Activated T-helper 17 cell treated with anti-CD3 and anti-CD28 coated beads, Interleukin-2, amount 50 U/mL, for 72 hours (primary cell): ENCODE data around the gene DPEP3. TPM values are rescaled to one million over a fixed set of nuclear protein-coding genes. Genes with fewer than 3 reads are reported as not detected.

Experiments used
- ATAC-seq: fragments of 150-1000 bp; cut with Tn5 transposase; replicated peaks from 2 replicates; pipeline ENCODE4 v1.10.0; 2021; ENCODE audit warnings: mild to moderate bottlenecking, moderate library complexity
- H3K27ac Mint-ChIP-seq: one replicate; pipeline ENCODE4 v1.8.0; 2022; ENCODE audit warnings: mixed read lengths
- H3K27me3 Mint-ChIP-seq: one replicate; pipeline ENCODE4 v1.8.0; 2022; ENCODE audit warnings: mixed read lengths
- H3K36me3 Mint-ChIP-seq: one replicate; pipeline ENCODE4 v1.8.0; 2022; ENCODE audit warnings: low read depth, mild to moderate bottlenecking, mixed read lengths
- H3K4me1 Mint-ChIP-seq: one replicate; pipeline ENCODE4 v1.8.0; 2022; ENCODE audit warnings: mixed read lengths
- H3K4me3 Mint-ChIP-seq: one replicate; pipeline ENCODE4 v1.8.0; 2022; ENCODE audit warnings: mild to moderate bottlenecking, mixed read lengths
- H3K9me3 Mint-ChIP-seq: one replicate; pipeline ENCODE4 v1.8.0; 2022; ENCODE audit warnings: mixed read lengths
- total RNA-seq, 2 donors: library from RNA; stranded (reverse); gene quantifications; one replicate each; pipeline ENCODE4 v1.2.3, GENCODE V29; 2022

The DPEP3 gene
- total RNA-seq, 2 donors from 2014 or later, result 0.19 TPM; not detected in 1

DNA sequence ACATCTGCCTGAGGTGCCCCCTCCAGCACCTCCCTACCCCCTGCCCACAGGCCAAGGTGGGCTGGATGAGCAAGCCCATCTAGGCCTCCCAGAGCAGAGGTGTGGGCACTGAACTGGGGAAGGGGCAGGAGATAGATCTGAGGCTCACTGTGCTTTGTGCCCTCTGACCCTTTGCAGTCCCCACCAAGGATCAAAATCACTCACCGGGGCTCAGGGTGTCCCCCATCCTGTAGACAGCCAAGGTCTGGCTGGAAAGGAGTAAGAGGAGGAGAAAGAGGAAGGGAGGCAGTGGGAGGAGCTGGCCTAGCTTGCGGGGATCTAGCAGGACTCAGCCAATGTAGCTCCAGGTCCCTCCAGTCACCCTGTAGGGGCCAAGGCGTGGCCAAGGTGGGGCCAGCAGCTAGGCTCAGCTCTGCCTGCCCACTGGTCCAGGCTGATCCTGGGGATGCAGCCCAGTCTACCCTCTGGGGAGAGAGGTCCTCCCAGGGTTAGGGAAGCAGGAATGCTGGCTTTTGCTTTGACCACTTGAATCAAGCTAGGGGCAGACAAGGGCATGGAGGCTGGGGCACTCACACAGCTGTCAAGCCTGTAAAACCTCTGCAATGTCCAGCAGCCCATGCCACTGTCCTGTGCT lies 13.6 kb downstream of the DPEP3 start:
- peak overlapping the region; percentile 88 for H3K27ac Mint-ChIP-seq
- no peaks in the 10 kb centered on the region for H3K9me3 Mint-ChIP-seq

DNA sequence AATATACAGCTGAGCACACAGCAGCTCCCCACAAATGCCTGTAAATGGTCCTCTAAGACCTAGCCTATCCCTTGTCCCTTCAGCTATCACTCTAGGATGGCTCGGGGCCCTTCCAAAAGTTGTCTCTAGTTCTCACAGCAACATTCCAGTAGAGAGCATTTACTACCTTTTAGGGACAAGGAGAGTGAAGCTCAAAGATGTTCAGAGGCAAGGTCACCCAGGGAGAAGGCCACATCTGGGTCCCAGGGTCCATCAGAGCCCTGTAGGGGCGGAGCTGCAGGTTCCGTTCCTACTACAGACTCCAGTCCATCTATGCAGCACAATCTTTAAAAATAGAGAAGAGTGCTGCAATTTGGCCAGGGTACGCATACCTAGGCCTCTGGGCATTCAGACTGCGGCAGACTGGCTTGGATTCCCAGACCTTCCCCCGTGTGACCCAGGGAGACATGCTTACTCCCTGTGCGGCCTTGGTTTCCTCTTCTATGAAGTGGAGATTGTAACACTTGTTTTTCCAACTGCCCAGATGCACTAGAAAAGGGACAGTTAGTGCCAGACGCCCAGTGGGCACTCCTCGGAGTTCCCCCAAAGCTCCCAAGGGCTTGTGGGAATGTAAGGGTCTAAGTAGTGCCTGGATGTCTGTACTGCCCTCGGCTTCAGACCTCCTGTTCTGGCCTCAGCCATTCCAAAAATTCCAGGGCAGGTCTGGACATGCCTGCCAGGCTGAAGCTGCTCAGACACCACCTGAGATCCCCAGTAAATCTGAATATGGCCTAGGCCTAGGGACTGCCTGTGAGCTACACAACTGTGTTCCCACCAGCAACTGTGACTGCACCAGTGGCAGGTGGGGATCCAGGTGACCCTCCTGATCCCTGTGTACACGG lies 14.4 kb downstream of the DPEP3 start:
- H3K9me3 Mint-ChIP-seq, result no peaks in the 10 kb centered on the region
- peaks cover 16% of the 10 kb centered on the region for H3K4me1 Mint-ChIP-seq
- peaks cover 8% of the 10 kb centered on the region for H3K36me3 Mint-ChIP-seq
- no peaks in the 10 kb centered on the region for H3K27me3 Mint-ChIP-seq
- H3K27ac Mint-ChIP-seq, result no peak overlapping the region
- peak overlapping the region; percentile 94 for H3K4me3 Mint-ChIP-seq
- no peak for ATAC-seq

More for the DNA sequence above, 13.6 kb downstream of the DPEP3 start:
- Mint-ChIP-seq H3K4me1 (peaks cover 16% of the 10 kb centered on the region), H3K4me3 (peak overlapping the region; percentile 94), H3K36me3 (peaks cover under 1% of the 10 kb centered on the region), H3K27me3 (no peaks in the 10 kb centered on the region)
- ATAC-seq, result no peak

DNA sequence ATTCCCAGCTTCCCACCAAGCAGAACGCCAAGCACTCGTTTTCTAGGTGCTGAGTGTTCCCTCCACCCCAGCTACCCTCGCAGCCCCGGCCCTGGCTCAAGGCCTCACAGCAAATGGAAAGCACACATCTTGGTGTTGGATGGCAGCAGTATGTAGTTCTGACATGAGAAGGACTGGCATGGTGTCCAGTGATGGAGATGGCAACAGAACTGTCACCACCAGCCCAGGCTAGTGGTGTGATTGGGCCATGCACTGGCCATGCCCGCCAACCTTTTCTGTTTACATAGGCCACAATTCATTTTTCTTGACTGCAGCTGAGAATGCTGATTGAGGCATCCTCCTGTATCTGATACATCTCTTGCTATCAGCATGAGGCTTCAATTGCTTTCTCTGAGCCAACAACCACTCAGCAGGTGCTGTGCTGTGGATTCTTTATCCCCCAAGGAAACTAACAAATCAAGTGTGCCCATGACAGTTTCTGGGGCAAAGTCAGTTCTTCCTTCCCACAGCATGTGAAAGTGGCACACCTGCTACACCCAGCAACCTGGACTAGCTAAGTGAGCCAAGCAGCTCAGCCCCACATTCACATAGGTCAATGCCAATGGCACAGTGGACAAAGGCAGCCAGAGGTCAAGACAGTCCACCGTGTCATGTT lies 15.7 kb downstream of the DPEP3 start:
- no peaks in the 10 kb centered on the region for H3K27me3 Mint-ChIP-seq
- no peak overlapping the region for H3K4me3 Mint-ChIP-seq
- H3K9me3 Mint-ChIP-seq, result no peaks in the 10 kb centered on the region
- ATAC-seq, result no peak
- no peak overlapping the region for H3K27ac Mint-ChIP-seq
- peaks cover 16% of the 10 kb centered on the region for H3K36me3 Mint-ChIP-seq
- peaks cover 17% of the 10 kb centered on the region for H3K4me1 Mint-ChIP-seq

DNA sequence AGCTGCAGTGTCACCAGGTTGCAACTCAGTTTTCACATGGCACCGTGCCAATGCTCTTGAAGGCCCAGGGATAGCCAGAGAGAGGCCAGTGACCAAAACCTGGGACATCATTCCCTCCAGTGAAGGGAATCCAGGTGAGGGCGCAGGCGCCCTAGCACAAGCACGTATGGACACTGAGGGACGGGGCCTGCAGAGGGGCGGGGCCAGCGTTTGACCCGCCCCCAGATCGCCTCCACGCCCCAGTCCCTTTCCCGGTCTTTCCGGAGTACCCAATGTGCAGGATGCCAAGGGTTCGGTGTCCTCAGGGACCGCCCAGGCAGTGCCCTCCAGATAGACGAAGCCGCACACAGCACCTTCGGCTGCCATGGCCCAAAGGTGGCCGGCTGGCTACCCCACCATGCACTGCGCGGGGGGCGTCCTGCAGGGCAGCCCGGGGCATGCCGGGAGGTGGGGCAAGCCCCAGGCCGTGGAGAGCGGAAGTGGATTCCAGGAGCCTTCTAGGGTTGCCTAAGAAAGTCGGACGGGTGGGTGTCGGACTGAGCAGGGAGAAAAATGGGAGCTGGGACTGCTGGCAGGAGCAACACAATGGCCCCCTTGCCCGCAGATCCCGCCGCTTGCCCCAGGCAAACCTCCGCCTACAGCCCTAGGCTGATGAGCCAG lies 16.5 kb downstream of the DPEP3 start:
- Mint-ChIP-seq H3K27me3 (no peaks in the 10 kb centered on the region), H3K9me3 (no peaks in the 10 kb centered on the region), H3K4me1 (peaks cover 11% of the 10 kb centered on the region), H3K4me3 (no peak overlapping the region), H3K36me3 (peaks cover 17% of the 10 kb centered on the region), H3K27ac (no peak overlapping the region)
- no peak for ATAC-seq

DNA sequence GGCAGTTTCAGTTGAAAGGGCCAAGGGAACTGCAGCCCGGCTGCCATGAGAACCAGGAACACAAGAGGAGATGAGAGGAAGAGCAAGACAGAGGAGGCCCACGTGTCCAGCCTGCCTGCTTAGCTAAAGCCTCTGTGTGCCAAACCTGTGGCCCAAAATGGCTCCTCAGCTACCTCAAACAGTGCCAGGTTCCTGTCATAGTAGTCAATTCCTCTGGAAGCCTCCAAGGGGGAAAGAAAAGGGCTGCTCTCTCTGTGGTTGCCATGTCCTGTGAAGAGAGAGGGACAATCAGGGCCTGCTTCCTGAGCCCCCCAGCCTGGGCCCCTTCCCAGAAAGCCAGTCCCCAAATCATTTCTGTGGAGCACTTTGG lies 17.0 kb downstream of the DPEP3 start:
- Mint-ChIP-seq H3K27ac (no peak overlapping the region), H3K36me3 (peaks cover 22% of the 10 kb centered on the region), H3K27me3 (no peaks in the 10 kb centered on the region), H3K4me3 (no peak overlapping the region), H3K9me3 (no peaks in the 10 kb centered on the region), H3K4me1 (peaks cover 11% of the 10 kb centered on the region)
- no peak for ATAC-seq

DNA sequence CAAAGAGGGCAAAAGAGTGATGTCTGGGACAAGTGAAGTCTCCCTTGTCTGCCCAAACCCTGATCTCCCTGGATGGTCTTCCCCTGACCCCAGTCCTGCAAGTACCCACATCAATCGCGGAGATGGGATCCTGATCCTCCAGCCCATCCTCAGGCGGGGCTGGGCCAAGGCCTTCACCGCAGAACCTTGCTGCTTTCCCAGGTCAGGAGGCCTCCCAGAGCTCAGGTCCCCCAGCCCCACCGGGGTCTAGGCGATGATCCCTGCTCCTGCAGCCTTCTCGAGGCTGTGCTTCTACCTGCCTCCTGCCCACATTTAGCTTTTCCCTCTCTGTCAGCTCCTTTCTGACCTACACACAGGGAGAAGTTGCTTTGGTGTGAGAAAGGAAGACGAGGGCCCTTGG lies 18.2 kb downstream of the DPEP3 start:
- Mint-ChIP-seq H3K4me3 (no peak overlapping the region), H3K27me3 (no peaks in the 10 kb centered on the region)
- no peak for ATAC-seq

DNA sequence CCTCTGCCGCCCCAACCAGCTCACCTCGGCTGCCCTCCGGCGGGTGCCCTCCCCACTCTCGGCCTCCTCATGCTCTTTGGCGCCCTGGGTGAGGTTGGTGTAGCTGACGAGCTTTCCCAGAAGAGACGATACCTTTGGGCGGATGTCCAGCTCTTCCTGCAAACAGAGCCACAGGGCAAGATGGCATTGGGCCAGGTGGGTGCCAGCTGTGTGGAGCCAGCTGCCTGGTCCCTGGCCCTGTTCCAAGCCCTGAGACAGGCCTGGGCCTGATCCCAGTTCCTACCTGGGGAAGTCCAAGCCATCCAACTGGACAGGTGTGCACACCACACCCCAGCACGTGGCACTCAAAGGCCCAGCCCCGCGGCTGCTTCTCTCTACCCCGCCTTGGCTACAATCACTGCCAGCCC lies 18.7 kb downstream of the DPEP3 start:
- Mint-ChIP-seq H3K36me3 (peaks cover 31% of the 10 kb centered on the region), H3K27me3 (no peaks in the 10 kb centered on the region), H3K4me1 (peaks cover 4% of the 10 kb centered on the region), H3K4me3 (no peak overlapping the region), H3K9me3 (no peaks in the 10 kb centered on the region), H3K27ac (no peak overlapping the region)
- no peak for ATAC-seq

More for the DNA sequence above, 18.2 kb downstream of the DPEP3 start:
- Mint-ChIP-seq H3K36me3 (peaks cover 31% of the 10 kb centered on the region), H3K9me3 (no peaks in the 10 kb centered on the region), H3K4me1 (peaks cover 7% of the 10 kb centered on the region), H3K27ac (no peak overlapping the region)

DNA sequence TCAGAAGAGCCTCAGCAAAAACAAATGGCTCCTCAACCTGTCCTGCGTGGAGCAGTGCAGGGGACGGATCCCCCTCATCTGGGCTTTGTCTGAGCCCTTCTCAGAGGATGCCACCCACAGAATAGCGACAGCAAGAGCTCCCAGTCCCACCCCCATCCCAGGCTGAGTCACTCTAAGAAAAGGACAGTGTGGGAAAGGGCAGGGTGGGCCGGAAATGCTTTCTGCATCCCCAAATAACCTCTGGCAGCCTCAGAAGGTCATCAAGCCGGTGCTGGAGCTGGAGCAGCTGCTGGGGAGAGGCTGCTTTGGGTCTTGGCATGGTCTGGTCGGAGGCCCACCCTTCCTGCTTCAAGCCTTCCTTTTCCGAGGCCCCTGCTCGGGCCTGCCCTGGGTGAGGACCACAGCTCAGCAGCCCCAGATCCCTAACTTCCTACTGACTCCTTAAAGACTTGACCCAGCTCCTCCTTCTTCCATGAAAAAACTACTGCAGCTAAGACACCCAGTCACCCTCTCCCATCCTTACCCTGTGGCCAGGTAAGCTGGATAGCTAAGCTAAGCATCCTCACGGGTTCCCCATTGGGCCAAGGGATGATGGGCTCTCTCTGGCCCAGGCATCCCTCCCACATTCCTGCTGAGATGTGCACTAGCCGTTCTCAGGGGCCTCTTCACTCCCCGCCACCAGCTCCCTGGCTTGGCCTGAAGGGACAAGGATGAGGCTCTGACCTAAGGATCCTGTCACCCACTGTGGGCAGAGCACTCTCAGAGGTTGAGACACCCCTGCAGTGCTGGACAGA lies 20.6 kb downstream of the DPEP3 start:
- no peaks in the 10 kb centered on the region for H3K9me3 Mint-ChIP-seq
- no peak overlapping the region for H3K4me3 Mint-ChIP-seq

DNA sequence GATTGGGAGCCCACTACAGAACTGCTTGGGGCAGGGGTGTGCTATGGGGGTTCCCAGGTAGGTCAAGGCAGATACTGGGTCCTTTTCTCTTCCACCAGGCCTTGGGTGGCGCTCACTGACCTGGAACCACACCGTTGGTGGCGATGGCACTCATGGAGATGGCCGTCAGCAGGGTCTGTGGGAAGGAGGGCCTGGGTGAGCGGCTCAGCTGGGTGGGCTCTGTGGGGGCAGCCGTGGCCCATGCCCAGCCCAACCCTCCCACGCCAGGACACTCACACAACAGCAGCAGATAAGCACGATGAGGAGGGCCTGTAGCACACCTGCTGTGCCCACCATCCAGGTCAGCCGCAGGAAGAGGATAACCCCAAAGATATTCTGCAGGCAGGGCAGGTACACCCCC lies 22.7 kb downstream of the DPEP3 start:
- Mint-ChIP-seq H3K36me3 (peaks cover 46% of the 10 kb centered on the region), H3K27ac (no peak overlapping the region), H3K4me3 (no peak overlapping the region), H3K9me3 (no peaks in the 10 kb centered on the region), H3K4me1 (peaks cover 4% of the 10 kb centered on the region), H3K27me3 (no peaks in the 10 kb centered on the region)
- no peak for ATAC-seq

More for the DNA sequence above, 20.6 kb downstream of the DPEP3 start:
- peaks cover 4% of the 10 kb centered on the region for H3K4me1 Mint-ChIP-seq
- peak overlapping the region; percentile 37 for H3K27ac Mint-ChIP-seq
- ATAC-seq, result no peak
- peaks cover 36% of the 10 kb centered on the region for H3K36me3 Mint-ChIP-seq
- no peaks in the 10 kb centered on the region for H3K27me3 Mint-ChIP-seq

DNA sequence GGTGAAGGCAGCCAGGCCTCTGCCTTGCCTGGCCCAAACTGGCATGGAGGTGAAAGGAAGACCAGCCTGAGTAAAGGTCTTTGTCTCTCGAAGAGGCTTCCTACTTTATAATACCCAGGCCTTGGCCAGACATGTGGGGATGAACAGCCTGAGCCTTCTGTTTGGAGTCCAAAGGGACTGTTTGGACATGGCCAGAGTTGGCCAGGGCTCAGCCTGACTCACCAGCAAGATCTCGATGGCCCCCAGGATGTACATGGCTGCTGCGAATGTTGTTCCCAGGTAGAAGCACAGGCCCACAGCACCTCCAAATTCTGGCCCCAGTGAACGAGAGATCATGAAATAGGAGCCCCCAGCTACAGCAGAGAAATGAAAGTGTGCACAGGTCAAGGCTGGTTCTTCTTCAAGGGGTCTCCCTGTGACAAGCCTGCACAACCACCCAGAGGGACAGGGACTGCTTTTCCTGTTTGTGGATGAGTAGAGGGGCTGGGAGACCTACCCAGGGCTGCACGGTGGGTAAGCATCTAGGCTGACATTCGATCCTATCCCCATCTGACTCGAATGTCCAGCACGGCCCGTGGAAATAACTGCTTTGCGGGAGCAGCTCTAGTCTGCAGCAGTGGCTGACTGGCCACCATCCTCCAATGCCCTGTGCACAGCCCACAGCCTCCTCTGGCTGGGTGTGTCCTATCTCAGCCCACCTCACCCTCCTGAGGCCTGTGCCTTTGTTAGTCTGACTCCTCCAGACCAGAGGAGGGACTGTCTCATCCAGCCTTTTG lies 25.7 kb downstream of the DPEP3 start:
- no peaks in the 10 kb centered on the region for H3K4me1 Mint-ChIP-seq
- no peaks in the 10 kb centered on the region for H3K9me3 Mint-ChIP-seq
- H3K36me3 Mint-ChIP-seq, result peaks cover 37% of the 10 kb centered on the region
- H3K27me3 Mint-ChIP-seq, result no peaks in the 10 kb centered on the region
- no peak overlapping the region for H3K27ac Mint-ChIP-seq
- no peak overlapping the region for H3K4me3 Mint-ChIP-seq
- no peak for ATAC-seq

DNA sequence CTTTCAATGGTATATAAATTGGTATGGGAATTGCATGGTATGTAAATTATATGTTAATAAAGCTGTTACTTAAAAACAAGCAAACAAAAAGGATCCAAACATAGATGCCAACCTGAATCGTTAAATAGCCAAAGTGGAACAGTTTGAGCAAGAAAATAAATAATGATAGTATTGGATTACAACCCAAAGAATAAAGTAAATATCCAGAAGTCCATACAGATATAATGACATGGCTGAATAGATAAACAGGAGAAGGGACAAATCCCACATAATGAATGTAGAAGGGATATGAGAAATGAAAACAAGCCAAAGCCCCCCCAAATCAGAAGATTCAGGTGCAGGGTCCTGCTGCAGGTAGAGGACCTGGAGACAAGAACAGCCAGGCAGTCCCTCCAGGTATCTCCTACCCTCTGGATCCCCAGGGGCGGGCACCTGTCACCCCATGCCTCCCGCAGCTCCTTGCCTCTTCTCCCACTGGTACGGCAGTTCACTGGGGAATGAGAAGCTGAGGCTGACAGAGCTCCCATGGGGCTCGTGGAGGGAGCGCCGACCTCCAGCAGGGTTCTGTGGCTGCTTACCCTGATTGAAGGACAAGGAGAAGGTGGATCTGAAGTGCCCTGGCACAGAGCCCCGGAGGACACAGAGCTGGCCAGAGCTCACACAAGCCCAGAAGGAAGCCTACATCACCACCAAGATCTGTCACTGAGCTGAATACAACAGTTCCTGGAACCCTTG lies 26.5 kb downstream of the DPEP3 start:
- H3K4me1 Mint-ChIP-seq, result no peaks in the 10 kb centered on the region
- no peak overlapping the region for H3K4me3 Mint-ChIP-seq
- no peaks in the 10 kb centered on the region for H3K9me3 Mint-ChIP-seq
- H3K27me3 Mint-ChIP-seq, result no peaks in the 10 kb centered on the region
- H3K36me3 Mint-ChIP-seq, result peaks cover 36% of the 10 kb centered on the region
- no peak for ATAC-seq
- H3K27ac Mint-ChIP-seq, result no peak overlapping the region

DNA sequence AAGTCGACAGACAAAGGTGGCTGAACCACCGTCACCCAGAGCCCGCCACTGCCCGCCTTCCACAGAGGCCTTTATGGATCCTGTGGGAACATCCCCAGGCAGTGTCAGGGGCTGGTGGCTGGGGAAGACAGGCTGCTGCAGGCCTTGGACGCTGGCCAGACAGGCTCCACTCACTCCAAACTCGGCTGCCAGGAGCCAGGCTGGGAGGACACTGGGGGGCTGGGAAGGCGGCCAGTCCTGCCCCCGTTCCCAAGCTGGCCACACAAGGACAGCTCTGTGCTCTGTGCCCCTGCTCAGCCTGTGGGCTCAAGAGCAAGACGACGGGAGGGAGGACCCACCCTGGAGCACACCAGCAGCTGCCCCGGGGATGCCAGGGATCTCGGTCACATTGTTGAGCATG lies 28.8 kb downstream of the DPEP3 start:
- Mint-ChIP-seq H3K27ac (no peak overlapping the region), H3K4me3 (no peak overlapping the region), H3K4me1 (peaks cover 5% of the 10 kb centered on the region), H3K9me3 (no peaks in the 10 kb centered on the region), H3K36me3 (peaks cover 30% of the 10 kb centered on the region), H3K27me3 (no peaks in the 10 kb centered on the region)
- ATAC-seq, result no peak
